ENCODE results near the gene FILIP1.

FILIP1 gene

DNA sequence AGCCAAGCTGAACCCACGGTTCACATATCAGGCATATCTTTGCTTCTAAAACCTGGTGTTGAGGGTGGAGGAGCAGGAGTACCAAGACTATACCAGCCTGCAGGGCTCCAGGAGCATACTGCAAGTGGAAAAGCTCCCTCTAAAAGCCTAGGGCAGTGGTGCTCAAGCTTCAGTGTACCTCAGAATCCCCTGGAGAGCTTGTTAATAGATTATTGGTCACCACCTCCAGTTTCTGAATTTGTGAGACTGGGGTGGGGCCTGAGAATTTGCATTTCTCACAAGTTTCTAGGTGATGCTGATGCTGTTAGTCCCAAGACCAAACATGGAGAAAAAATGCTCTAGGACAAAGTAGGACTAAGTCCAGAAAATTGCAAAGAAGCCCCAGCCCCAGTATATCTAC is 65.4 kb downstream of the FILIP1 start:
- Histone ChIP-seq H3K4me2 (ENCODE audit: low read depth, low read length, poor library complexity, severe bottlenecking) (no peak overlapping the region), H3F3A (ENCODE audit: low read depth) (no peaks in the 10 kb centered on the region)

GRCh38 chr6:75427329-75427728 is 66.3 kb downstream of the FILIP1 start:
- no peaks in the 10 kb centered on the region for H3F3A ChIP-seq (ENCODE audit: low read depth)
- H3K4me3 ChIP-seq (ENCODE audit: low read length, poor library complexity, severe bottlenecking): no peak overlapping the region
- no peak overlapping the region for H2AFZ ChIP-seq (ENCODE audit: low read length)
- no peaks in the 10 kb centered on the region for H3K9me2 ChIP-seq (replicated peaks; ENCODE audit: low read depth, low read length)
- no peaks in the 10 kb centered on the region for H3K36me3 ChIP-seq (ENCODE audit: insufficient read depth, low read length)
- TF ChIP-seq CTCF (conservative IDR thresholded peaks at IDR 0.05; ENCODE audit: low read length) (no peak), EZH2phosphoT487 (IDR thresholded peaks at IDR 0.05; ENCODE audit: borderline replicate concordance) (no peak)
- no peaks in the 10 kb centered on the region for H3K4me1 ChIP-seq (ENCODE audit: insufficient read depth, low read length, poor library complexity, severe bottlenecking)
- H3K79me2 ChIP-seq (ENCODE audit: insufficient read depth, low read length): no peaks in the 10 kb centered on the region
- H3K27me3 ChIP-seq (ENCODE audit: insufficient read depth, low read length, poor library complexity, severe bottlenecking): no peaks in the 10 kb centered on the region
- no peak overlapping the region for H3K4me2 ChIP-seq (ENCODE audit: low read depth, low read length, poor library complexity, severe bottlenecking)
- no peak overlapping the region for H3K9ac ChIP-seq (ENCODE audit: low read depth, low read length, poor library complexity, severe bottlenecking)
- H4K20me1 ChIP-seq (ENCODE audit: insufficient read depth, low read length, poor library complexity, severe bottlenecking): no peaks in the 10 kb centered on the region
- no peaks in the 10 kb centered on the region for H3K9me3 ChIP-seq (ENCODE audit: insufficient read depth, low read depth, low read length)

More for the DNA sequence above, 65.4 kb downstream of the FILIP1 start:
- Histone ChIP-seq H3K4me1 (ENCODE audit: insufficient read depth, low read length, poor library complexity, severe bottlenecking) (no peaks in the 10 kb centered on the region), H3K9me3 (ENCODE audit: insufficient read depth, low read depth, low read length) (no peaks in the 10 kb centered on the region), H3K36me3 (ENCODE audit: insufficient read depth, low read length) (no peaks in the 10 kb centered on the region), H3K4me3 (ENCODE audit: low read length, poor library complexity, severe bottlenecking) (no peak overlapping the region), H3K79me2 (ENCODE audit: insufficient read depth, low read length) (no peaks in the 10 kb centered on the region), H3K9me2 (replicated peaks; ENCODE audit: low read depth, low read length) (no peaks in the 10 kb centered on the region), H4K20me1 (ENCODE audit: insufficient read depth, low read length, poor library complexity, severe bottlenecking) (no peaks in the 10 kb centered on the region), H3K27me3 (ENCODE audit: insufficient read depth, low read length, poor library complexity, severe bottlenecking) (no peaks in the 10 kb centered on the region), H3K9ac (ENCODE audit: low read depth, low read length, poor library complexity, severe bottlenecking) (no peak overlapping the region), H2AFZ (ENCODE audit: low read length) (no peak overlapping the region)
- TF ChIP-seq EZH2phosphoT487 (IDR thresholded peaks at IDR 0.05; ENCODE audit: borderline replicate concordance): no peak
- no peak for TF ChIP-seq CTCF (conservative IDR thresholded peaks at IDR 0.05; ENCODE audit: low read length)

DNA sequence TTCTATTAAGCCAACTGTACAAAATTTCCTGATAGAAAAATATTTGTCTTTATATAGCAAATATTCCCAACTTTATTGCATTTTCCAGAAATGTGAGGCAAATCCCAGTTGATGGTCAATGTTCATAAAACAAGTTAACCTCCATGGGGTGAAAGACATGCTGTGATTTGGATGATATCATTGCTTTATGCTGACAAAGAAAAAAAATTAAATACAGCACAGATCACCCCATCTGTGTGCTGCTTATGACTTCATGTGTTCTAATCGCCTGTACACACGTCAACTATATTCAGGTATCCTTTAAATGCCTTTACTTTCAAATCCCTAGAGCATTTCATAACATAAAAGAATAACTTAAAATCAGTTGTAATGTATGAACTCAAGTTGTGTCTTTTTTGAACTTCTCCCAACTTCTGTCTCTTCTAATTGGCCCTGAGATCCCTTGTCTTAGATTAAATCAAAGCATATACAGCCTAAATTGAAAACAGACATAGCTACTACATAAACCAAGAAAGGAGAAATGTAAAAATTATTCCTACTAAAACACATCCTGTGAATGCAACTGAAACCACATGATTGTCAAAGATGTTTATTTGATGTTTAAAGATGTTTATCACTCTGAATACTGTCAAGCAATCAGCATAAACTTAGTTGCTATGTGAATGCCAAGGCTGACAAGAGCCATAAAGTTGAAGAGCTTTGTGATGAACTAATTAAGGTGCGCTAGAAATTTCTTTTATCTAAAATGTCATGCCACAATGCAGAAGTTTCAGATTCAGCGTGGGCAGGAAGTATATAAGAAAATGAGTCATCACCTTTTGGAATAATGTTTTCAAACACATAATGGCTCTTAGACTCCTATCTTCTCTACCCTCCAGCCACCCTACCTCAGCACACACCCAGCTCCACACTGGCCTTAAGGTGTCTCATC is 68.7 kb downstream of the FILIP1 start:
- H3K4me1 ChIP-seq (ENCODE audit: insufficient read depth, low read length, poor library complexity, severe bottlenecking): no peaks in the 10 kb centered on the region
- H2AFZ ChIP-seq (ENCODE audit: low read length): no peak overlapping the region
- H3K79me2 ChIP-seq (ENCODE audit: insufficient read depth, low read length): no peaks in the 10 kb centered on the region
- TF ChIP-seq CTCF (conservative IDR thresholded peaks at IDR 0.05; ENCODE audit: low read length): no peak
- no peak for TF ChIP-seq EZH2phosphoT487 (IDR thresholded peaks at IDR 0.05; ENCODE audit: borderline replicate concordance)
- H3K27me3 ChIP-seq (ENCODE audit: insufficient read depth, low read length, poor library complexity, severe bottlenecking): no peaks in the 10 kb centered on the region
- H3F3A ChIP-seq (ENCODE audit: low read depth): no peaks in the 10 kb centered on the region
- H3K36me3 ChIP-seq (ENCODE audit: insufficient read depth, low read length): no peaks in the 10 kb centered on the region
- H4K20me1 ChIP-seq (ENCODE audit: insufficient read depth, low read length, poor library complexity, severe bottlenecking): no peaks in the 10 kb centered on the region
- H3K4me3 ChIP-seq (ENCODE audit: low read length, poor library complexity, severe bottlenecking): no peak overlapping the region
- H3K9me2 ChIP-seq (replicated peaks; ENCODE audit: low read depth, low read length): no peaks in the 10 kb centered on the region
- H3K9me3 ChIP-seq (ENCODE audit: insufficient read depth, low read depth, low read length): no peaks in the 10 kb centered on the region
- no peak overlapping the region for H3K9ac ChIP-seq (ENCODE audit: low read depth, low read length, poor library complexity, severe bottlenecking)
- no peak overlapping the region for H3K4me2 ChIP-seq (ENCODE audit: low read depth, low read length, poor library complexity, severe bottlenecking)

All from Loucy (cell line).